Measurements from ENCODE around the gene UBAC2.

The UBAC2 gene

DNA sequence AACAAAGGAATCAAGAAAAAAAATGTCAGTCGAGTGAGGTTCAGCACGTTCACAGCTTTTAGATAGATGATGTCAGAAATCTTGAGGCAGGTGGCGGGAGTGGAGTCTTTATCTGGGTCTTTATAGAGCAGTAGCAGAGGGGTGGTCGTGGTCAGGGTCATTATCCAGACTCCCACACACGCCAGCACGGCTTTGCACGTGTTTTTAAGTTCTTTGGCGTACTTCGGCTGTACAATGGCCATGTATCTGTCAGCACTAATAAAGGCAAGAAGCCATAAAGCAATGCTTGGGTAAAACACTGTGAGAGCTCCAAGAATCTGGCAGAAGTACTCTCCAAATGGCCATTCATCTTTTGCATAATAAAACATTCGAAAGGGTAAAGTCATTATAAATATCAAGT lies 54.6 kb downstream of the UBAC2 start:
- no peak for DNase-seq (ENCODE audit: low read depth in 2 of 2)
- TF ChIP-seq, protein P1, sequence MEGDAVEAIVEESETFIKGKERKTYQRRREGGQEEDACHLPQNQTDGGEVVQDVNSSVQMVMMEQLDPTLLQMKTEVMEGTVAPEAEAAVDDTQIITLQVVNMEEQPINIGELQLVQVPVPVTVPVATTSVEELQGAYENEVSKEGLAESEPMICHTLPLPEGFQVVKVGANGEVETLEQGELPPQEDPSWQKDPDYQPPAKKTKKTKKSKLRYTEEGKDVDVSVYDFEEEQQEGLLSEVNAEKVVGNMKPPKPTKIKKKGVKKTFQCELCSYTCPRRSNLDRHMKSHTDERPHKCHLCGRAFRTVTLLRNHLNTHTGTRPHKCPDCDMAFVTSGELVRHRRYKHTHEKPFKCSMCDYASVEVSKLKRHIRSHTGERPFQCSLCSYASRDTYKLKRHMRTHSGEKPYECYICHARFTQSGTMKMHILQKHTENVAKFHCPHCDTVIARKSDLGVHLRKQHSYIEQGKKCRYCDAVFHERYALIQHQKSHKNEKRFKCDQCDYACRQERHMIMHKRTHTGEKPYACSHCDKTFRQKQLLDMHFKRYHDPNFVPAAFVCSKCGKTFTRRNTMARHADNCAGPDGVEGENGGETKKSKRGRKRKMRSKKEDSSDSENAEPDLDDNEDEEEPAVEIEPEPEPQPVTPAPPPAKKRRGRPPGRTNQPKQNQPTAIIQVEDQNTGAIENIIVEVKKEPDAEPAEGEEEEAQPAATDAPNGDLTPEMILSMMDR (IDR thresholded peaks at IDR 0.05; ENCODE audit: low read depth, low read length) = no peak
- no peak overlapping the region for H3K4me3 ChIP-seq (replicated peaks in 1 of 2; ENCODE audit: low read depth in 2 of 2, low read length in 2 of 2)

DNA sequence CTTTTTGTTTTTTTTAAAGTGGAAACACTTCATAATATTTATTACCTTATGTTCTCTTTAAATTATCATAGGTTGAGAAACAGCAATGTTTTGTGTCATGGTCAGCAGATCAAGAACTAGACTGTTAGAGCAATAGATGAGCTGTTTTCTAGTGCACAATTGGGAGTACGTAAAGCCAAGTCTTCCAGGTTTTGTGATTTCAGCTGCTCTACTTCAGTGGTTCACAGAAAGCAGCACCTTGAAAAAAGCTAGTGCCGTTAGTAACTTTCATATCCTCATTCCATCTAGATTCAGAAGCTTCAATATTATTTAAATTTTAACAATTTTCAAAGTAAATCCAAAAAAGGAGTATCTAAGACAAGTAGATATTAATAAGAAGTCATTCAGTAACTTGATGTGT lies 55.6 kb downstream of the UBAC2 start:
- no peak for DNase-seq (ENCODE audit: low read depth in 2 of 2)
- no peak overlapping the region for H3K4me3 ChIP-seq (replicated peaks in 1 of 2; ENCODE audit: low read depth in 2 of 2, low read length in 2 of 2)
- TF ChIP-seq, protein P1 (IDR thresholded peaks at IDR 0.05; ENCODE audit: low read depth, low read length) = no peak

DNA sequence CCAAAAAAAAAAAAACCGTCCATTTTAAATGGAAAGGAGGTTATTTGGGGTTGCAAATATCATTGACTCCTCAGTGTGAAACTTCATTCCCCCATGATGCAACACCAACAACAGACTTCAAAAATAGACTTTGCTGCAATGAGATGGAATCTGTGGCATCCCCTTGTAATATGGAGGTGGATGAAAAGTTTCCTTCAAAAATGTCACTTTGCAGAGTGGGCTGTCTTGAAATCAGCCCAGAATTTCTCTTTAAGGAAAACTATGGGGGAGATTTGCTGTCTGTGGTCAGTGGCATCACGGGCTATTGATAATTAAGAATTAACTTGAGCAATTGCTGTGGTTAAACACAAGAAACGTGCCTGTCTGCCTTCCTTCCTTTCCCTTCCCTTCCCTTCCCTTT lies 56.1 kb downstream of the UBAC2 start:
- peak; percentile 17 to 27 for DNase-seq (ENCODE audit: low read depth in 2 of 2)
- TF ChIP-seq, protein P1 (IDR thresholded peaks at IDR 0.05; ENCODE audit: low read depth, low read length) = no peak
- H3K4me3 ChIP-seq (replicated peaks in 1 of 2; ENCODE audit: low read depth in 2 of 2, low read length in 2 of 2) = no peak overlapping the region

DNA sequence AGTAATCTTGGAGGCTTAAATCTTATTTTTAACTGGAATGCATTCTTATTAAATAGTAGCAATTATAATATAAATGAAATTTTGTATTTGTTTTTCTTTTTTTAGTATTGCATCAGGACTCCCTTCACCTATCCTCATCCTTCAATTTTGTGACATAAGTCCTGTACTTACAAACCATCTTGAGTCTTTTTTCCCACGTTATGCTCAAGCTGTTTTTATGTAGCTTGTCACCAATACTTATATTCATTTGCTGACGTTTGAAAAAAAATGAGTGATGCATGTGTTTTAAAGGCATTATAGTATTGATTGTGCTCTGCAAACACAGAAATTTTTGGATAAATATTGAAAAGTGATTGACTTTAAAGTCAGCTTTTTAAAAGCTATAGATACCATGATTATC lies 56.6 kb downstream of the UBAC2 start:
- no peak overlapping the region for H3K4me3 ChIP-seq (replicated peaks in 1 of 2; ENCODE audit: low read depth in 2 of 2, low read length in 2 of 2)
- no peak for DNase-seq (ENCODE audit: low read depth in 2 of 2)

DNA sequence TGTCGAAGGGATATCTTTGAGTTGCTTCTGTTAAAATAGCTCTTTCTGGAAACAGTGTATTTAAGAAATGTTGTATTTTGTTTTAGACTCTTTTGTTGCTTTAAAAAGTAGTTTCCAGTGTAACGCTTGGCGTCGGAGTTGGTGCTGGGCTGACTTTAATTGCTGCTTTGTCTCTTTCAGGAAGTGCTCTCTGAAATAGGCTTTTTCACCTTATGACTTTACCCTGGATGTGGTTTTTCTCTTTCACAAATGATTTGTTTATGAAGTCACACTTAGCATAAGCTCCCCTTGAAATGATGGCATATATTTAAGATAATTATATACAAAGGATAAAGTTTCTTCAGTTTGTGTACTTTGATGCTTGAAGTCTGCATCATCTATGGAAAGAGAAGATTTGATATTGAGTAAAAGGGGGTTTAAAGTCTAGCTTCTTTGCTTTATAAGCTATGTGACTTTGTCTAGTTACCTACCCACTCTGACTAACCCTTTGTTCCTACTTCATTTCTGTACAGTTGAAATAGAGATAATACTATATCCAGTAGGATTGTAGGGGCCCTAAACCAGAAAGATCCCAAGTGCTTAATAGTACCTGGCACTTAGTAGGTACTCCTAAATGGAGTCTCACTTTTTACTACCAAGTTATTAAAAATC lies 57.7 kb downstream of the UBAC2 start, which contains the start of gene GPR18:
Gene GPR18 (minus strand): TSS at position 170 of the 651 bp plus-strand sequence. CDS start 2,507 bp downstream, outside the sequence.
- TF ChIP-seq, protein P1 (IDR thresholded peaks at IDR 0.05; ENCODE audit: low read depth, low read length) = no peak
- DNase-seq (ENCODE audit: low read depth in 2 of 2) = no peak
- H3K4me3 ChIP-seq (replicated peaks in 1 of 2; ENCODE audit: low read depth in 2 of 2, low read length in 2 of 2) = no peak within 1 kb of the TSS

More for the DNA sequence above, 56.6 kb downstream of the UBAC2 start:
- TF ChIP-seq, protein P1 (IDR thresholded peaks at IDR 0.05; ENCODE audit: low read depth, low read length) = no peak

DNA sequence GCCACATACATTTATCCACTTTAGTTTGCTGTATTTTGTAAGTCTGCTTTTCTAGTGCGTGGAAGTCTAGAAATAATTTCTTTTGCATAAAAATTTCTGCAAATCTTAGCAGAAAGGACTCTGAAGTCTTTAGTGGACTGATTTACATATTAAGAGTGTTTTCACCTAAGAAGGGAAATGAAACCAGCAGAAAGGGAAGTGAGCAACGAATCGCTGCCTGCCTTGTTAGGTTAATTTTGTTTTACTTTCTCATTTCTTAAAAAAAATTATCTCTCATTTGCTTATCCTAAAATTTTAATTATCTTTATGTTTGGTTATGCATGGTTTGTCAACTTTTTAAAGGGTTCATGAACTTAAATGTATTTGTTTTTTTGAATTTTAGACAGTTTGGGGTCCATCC lies 58.3 kb downstream of the UBAC2 start:
- TF ChIP-seq, protein P1 (IDR thresholded peaks at IDR 0.05; ENCODE audit: low read depth, low read length) = no peak

DNA sequence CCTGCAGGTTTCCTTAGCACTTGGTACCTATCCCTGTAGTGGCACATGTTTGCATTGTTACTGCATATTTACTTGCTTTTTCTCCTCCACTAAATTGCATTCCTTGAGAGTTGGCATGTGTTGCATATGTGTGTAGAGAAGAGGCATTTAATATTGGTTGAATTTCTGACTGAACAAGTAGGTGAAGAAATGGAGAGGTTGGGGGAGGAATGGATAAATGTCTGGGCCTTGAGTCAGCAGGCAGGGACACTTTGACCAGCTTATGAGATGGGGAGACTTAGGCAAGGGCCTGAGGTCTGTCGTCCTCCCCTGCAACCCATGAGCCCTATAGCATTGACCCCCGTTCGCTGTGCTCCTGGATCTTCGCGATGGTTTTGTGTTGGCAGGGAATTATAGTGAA lies 59.6 kb downstream of the UBAC2 start:
- TF ChIP-seq, protein P1 (IDR thresholded peaks at IDR 0.05; ENCODE audit: low read depth, low read length) = no peak
- no peak overlapping the region for H3K4me3 ChIP-seq (replicated peaks in 1 of 2; ENCODE audit: low read depth in 2 of 2, low read length in 2 of 2)
- no peak for DNase-seq (ENCODE audit: low read depth in 2 of 2)

More for the DNA sequence above, 58.3 kb downstream of the UBAC2 start:
- H3K4me3 ChIP-seq (replicated peaks in 1 of 2; ENCODE audit: low read depth in 2 of 2, low read length in 2 of 2) = no peak overlapping the region
- DNase-seq (ENCODE audit: low read depth in 2 of 2) = no peak

Data from cardiac fibroblast (primary cell).